K562 (cell line): ENCODE data around the gene PLD3. TPM values are rescaled to one million over a fixed set of nuclear protein-coding genes. Genes with fewer than 3 reads are reported as not detected.
A peak's percentile ranks its signal among the peaks of the same experiment; 100 is the strongest.

Experiments
- CHD4 ChIP-seq: fragments of 200-600 bp; sonication (generic); IDR thresholded peaks from 3 replicates; pipeline ENCODE4 v1.6.1; 2012; ENCODE audit warnings: low read depth, mild to moderate bottlenecking, mixed read lengths, low read length, inconsistent platforms; ENCODE audit not compliant: insufficient read depth, insufficient replicate concordance, poor library complexity, severe bottlenecking
- FOXK1 ChIP-seq: sonication (generic); formaldehyde crosslinking; IDR thresholded peaks from 2 replicates; pipeline ENCODE4 v1.8.0; 2022; ENCODE audit warnings: missing genetic modification reagents, mild to moderate bottlenecking, borderline replicate concordance
- FOXO4 ChIP-seq: fragments of 450-650 bp; formaldehyde crosslinking; IDR thresholded peaks from 2 replicates; pipeline ENCODE4 v1.4.0; 2020; ENCODE audit warnings: mild to moderate bottlenecking, moderate library complexity
- KLF13 ChIP-seq: fragments of 450-650 bp; IDR thresholded peaks from 2 replicates; pipeline ENCODE4 v1.6.1; 2016; ENCODE audit warnings: missing genetic modification characterization, low read depth, mild to moderate bottlenecking, missing compliant biosample characterization, moderate library complexity, borderline replicate concordance
- POLR2A ChIP-seq: fragments of 450-650 bp; conservative IDR thresholded peaks from 2 replicates; pipeline ENCODE4 v1.6.1; 2016
- RUNX1 ChIP-seq: sonication (generic); IDR thresholded peaks from 2 replicates; pipeline ENCODE4 v1.6.1; 2016; ENCODE audit warnings: antibody characterized with exemption, low read depth
- TEAD4 ChIP-seq, 2 experiments: sonication (generic) in 1 of 2; formaldehyde crosslinking in 1 of 2; IDR thresholded peaks; 2 replicates each; pipeline versions ENCODE4 v1.6.1 to v1.8.0; 2012 to 2022; ENCODE audit warnings: borderline replicate concordance in 1 of 2, inconsistent platforms in 1 of 2, low read length in 1 of 2, mild to moderate bottlenecking in 1 of 2, missing genetic modification reagents in 1 of 2
- ZBTB33 ChIP-seq: sonication (generic); formaldehyde crosslinking; IDR thresholded peaks from 2 replicates; pipeline ENCODE4 v1.8.1; 2023; ENCODE audit warnings: mild to moderate bottlenecking, missing genetic modification reagents
- ZFP30 ChIP-seq: fragments of 250-450 bp; sonication (Bioruptor Pico); IDR thresholded peaks from 2 replicates; pipeline ENCODE4 v1.8.0; 2022; ENCODE audit warnings: moderate library complexity, mild to moderate bottlenecking, inconsistent platforms, borderline replicate concordance
- ZNF395 ChIP-seq: fragments of 200-800 bp; sonication (Bioruptor generic); IDR thresholded peaks from 2 replicates; pipeline ENCODE4 v1.6.1; 2017; ENCODE audit warnings: missing genetic modification characterization, missing compliant biosample characterization
- ZNF695 ChIP-seq: fragments of 450-650 bp; formaldehyde crosslinking; IDR thresholded peaks from 2 replicates; pipeline ENCODE4 v1.4.0; 2020; ENCODE audit warnings: mild to moderate bottlenecking, moderate library complexity
- polyA plus RNA-seq, 8 experiments: library from polyadenylated mRNA; depleted of rRNA in 4 of 8; stranded (reverse) in 5 of 8; unstranded in 3 of 8; fragments of >200 nt; fragmentation: Nextera tagmentation in 2 of 8; fragmentation: Illumina TruSeq in 1 of 8; extraction: Ambion mirVana in 2 of 8; extraction: Trizol in 1 of 8; gene quantifications; 2 replicates each; pipeline versions ENCODE4 v1.2.1 to v1.2.3, GENCODE V29; 2011 to 2014; ENCODE audit warnings: inconsistent platforms in 1 of 8, missing spikeins in 1 of 8
- total RNA-seq, 7 experiments: library from RNA; depleted of rRNA in 6 of 7; stranded (reverse); fragments of >200 nt in 6 of 7; fragmentation: Illumina TruSeq in 2 of 7; extraction: Trizol in 2 of 7; gene quantifications; 2 replicates each; pipeline versions ENCODE4 v1.2.1 to v1.2.3, GENCODE V29; 2011 to 2021; ENCODE audit warnings: low replicate concordance in 1 of 7
- TF ChIP-seq, protein P1 (sequence below): fragments of 450-650 bp; IDR thresholded peaks from 2 replicates; pipeline ENCODE4 v1.6.1; 2017; ENCODE audit warnings: antibody characterized with exemption
- TF ChIP-seq, protein P2 (sequence below): sonication (generic); formaldehyde crosslinking; IDR thresholded peaks from 2 replicates; pipeline ENCODE4 v1.8.0; 2022; ENCODE audit warnings: missing genetic modification reagents, mild to moderate bottlenecking, moderate library complexity, borderline replicate concordance
- TF ChIP-seq, protein P3 (sequence below): fragments of 250-450 bp; sonication (Bioruptor Pico); IDR thresholded peaks from 2 replicates; pipeline ENCODE4 v1.6.1; 2021; ENCODE audit warnings: mild to moderate bottlenecking
- TF ChIP-seq, protein P4 (sequence below): conservative IDR thresholded peaks from 2 replicates; pipeline ENCODE4 v1.6.1; 2011; ENCODE audit warnings: low read depth, mild to moderate bottlenecking, low read length; ENCODE audit not compliant: control insufficient read depth

The PLD3 gene
- total and polyA plus RNA-seq, 9 of the 15 experiments (the other 6 are each of a cell fraction or from before 2014, with no cell fraction given), result 2.3 to 128 (median 72.7) TPM

GRCh38 chr19:40370997-40371801 is 22.7 kb downstream of the PLD3 start (continued):
- TF ChIP-seq, protein P1, sequence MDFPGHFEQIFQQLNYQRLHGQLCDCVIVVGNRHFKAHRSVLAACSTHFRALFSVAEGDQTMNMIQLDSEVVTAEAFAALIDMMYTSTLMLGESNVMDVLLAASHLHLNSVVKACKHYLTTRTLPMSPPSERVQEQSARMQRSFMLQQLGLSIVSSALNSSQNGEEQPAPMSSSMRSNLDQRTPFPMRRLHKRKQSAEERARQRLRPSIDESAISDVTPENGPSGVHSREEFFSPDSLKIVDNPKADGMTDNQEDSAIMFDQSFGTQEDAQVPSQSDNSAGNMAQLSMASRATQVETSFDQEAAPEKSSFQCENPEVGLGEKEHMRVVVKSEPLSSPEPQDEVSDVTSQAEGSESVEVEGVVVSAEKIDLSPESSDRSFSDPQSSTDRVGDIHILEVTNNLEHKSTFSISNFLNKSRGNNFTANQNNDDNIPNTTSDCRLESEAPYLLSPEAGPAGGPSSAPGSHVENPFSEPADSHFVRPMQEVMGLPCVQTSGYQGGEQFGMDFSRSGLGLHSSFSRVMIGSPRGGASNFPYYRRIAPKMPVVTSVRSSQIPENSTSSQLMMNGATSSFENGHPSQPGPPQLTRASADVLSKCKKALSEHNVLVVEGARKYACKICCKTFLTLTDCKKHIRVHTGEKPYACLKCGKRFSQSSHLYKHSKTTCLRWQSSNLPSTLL, result no peak
- TF ChIP-seq TEAD4 (IDR thresholded peaks at IDR 0.05; ENCODE audit: low read length) (peak; percentile 60), TEAD4 (CRISPR knock-in tag; IDR thresholded peaks at IDR 0.05; ENCODE audit: borderline replicate concordance) (no peak), ZNF695 (CRISPR knock-in tag) (no peak), FOXO4 (CRISPR knock-in tag) (no peak), ZBTB33 (CRISPR knock-in tag) (no peak), KLF13 (peak; percentile 41; the same call in 1 of the 2 replicates), ZFP30 (CRISPR knock-in tag) (no peak), FOXK1 (CRISPR knock-in tag) (no peak), RUNX1 (no peak), ZNF395 (no peak), POLR2A (no peak), CHD4 (no peak)
- TF ChIP-seq, protein P2, sequence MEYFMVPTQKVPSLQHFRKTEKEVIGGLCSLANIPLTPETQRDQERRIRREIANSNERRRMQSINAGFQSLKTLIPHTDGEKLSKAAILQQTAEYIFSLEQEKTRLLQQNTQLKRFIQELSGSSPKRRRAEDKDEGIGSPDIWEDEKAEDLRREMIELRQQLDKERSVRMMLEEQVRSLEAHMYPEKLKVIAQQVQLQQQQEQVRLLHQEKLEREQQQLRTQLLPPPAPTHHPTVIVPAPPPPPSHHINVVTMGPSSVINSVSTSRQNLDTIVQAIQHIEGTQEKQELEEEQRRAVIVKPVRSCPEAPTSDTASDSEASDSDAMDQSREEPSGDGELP (CRISPR knock-in tag), result peak; percentile 78; the same call in 1 of the 2 replicates
- TF ChIP-seq, protein P3, sequence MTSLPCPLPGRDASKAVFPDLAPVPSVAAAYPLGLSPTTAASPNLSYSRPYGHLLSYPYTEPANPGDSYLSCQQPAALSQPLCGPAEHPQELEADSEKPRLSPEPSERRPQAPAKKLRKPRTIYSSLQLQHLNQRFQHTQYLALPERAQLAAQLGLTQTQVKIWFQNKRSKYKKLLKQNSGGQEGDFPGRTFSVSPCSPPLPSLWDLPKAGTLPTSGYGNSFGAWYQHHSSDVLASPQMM (CRISPR knock-in tag), result no peak
- TF ChIP-seq, protein P4, sequence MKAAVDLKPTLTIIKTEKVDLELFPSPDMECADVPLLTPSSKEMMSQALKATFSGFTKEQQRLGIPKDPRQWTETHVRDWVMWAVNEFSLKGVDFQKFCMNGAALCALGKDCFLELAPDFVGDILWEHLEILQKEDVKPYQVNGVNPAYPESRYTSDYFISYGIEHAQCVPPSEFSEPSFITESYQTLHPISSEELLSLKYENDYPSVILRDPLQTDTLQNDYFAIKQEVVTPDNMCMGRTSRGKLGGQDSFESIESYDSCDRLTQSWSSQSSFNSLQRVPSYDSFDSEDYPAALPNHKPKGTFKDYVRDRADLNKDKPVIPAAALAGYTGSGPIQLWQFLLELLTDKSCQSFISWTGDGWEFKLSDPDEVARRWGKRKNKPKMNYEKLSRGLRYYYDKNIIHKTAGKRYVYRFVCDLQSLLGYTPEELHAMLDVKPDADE, result peak; percentile 47; the same call in 1 of the 2 replicates
